GM23338 (cell line): ENCODE measurements around the gene RNF152. TPM values are rescaled to one million over a fixed set of nuclear protein-coding genes. Genes with fewer than 3 reads are reported as not detected.

Source experiments
- ATAC-seq: fragments of 200-7000 bp; cut with Tn5 transposase; 3 replicates; pipeline ENCODE4 v1.9.1; 2020
- DNase-seq: peaks from one replicate; pipeline ENCODE4 v3.0.0-alpha.2; 2015; ENCODE audit warnings: low spot score
- H2AFZ ChIP-seq: fragments of 200-600 bp; sonication (generic); 2 replicates; pipeline ENCODE4 v1.8.0; 2016; ENCODE audit warnings: antibody characterized with exemption, mild to moderate bottlenecking, moderate library complexity
- H3F3A ChIP-seq: fragments of 200-600 bp; sonication (generic); replicated peaks from 2 replicates; pipeline ENCODE4 v1.8.0; 2017; ENCODE audit warnings: antibody characterized with exemption, mixed run types, low read depth
- H3K27ac ChIP-seq: fragments of 200-600 bp; sonication (generic); 2 replicates; pipeline ENCODE4 v1.6.1; 2016; ENCODE audit warnings: low read depth
- H3K27me3 ChIP-seq: fragments of 200-600 bp; sonication (generic); 2 replicates; pipeline ENCODE4 v1.8.0; 2016; ENCODE audit warnings: mild to moderate bottlenecking, mixed run types, moderate library complexity; ENCODE audit not compliant: insufficient read depth
- H3K36me3 ChIP-seq: fragments of 200-600 bp; sonication (generic); 2 replicates; pipeline ENCODE4 v1.8.0; 2016; ENCODE audit warnings: mild to moderate bottlenecking; ENCODE audit not compliant: insufficient read depth
- H3K4me1 ChIP-seq: fragments of 200-600 bp; sonication (generic); 2 replicates; pipeline ENCODE4 v1.8.0; 2016; ENCODE audit warnings: mild to moderate bottlenecking, moderate library complexity; ENCODE audit not compliant: insufficient read depth
- H3K4me2 ChIP-seq: fragments of 200-600 bp; sonication (generic); 2 replicates; pipeline ENCODE4 v1.7.1; 2017; ENCODE audit warnings: mixed run types
- H3K4me3 ChIP-seq: fragments of 200-600 bp; sonication (generic); 2 replicates; pipeline ENCODE4 v1.6.1; 2016; ENCODE audit warnings: mixed run types
- H3K79me2 ChIP-seq: fragments of 200-600 bp; sonication (generic); replicated peaks from 2 replicates; pipeline ENCODE4 v1.8.0; 2017; ENCODE audit warnings: mild to moderate bottlenecking; ENCODE audit not compliant: insufficient read depth
- H3K9me2 ChIP-seq: fragments of 200-600 bp; sonication (generic); 2 replicates; pipeline ENCODE4 v1.8.0; 2017; ENCODE audit not compliant: insufficient read depth
- H4K20me1 ChIP-seq: fragments of 200-600 bp; sonication (generic); replicated peaks from 2 replicates; pipeline ENCODE4 v1.8.0; 2017; ENCODE audit warnings: mild to moderate bottlenecking; ENCODE audit not compliant: insufficient read depth
- H3K27ac Mint-ChIP-seq: 2 replicates; pipeline ENCODE4 v1.8.0; 2020; ENCODE audit warnings: inconsistent platforms, mild to moderate bottlenecking, moderate library complexity, mixed read lengths
- H3K27me3 Mint-ChIP-seq: 3 replicates; pipeline ENCODE4 v1.8.0; 2022; ENCODE audit warnings: low read depth, mild to moderate bottlenecking, moderate library complexity, mixed read lengths, inconsistent platforms; ENCODE audit not compliant: insufficient read depth, poor library complexity
- H3K36me3 Mint-ChIP-seq: 3 replicates; pipeline ENCODE4 v1.8.0; 2021; ENCODE audit warnings: low read depth, mild to moderate bottlenecking, inconsistent platforms, moderate library complexity, mixed read lengths
- H3K4me1 Mint-ChIP-seq: 3 replicates; pipeline ENCODE4 v1.8.0; 2020; ENCODE audit warnings: mild to moderate bottlenecking, inconsistent platforms, mixed read lengths
- H3K4me3 Mint-ChIP-seq: 3 replicates; pipeline ENCODE4 v1.8.0; 2021; ENCODE audit warnings: moderate library complexity, mild to moderate bottlenecking, inconsistent platforms, mixed read lengths
- H3K9me3 Mint-ChIP-seq: 3 replicates; pipeline ENCODE4 v1.8.0; 2020; ENCODE audit warnings: moderate library complexity, mild to moderate bottlenecking, inconsistent platforms, mixed read lengths
- CREB1 ChIP-seq: fragments of 250-450 bp; sonication (Bioruptor Pico); IDR thresholded peaks from 2 replicates; pipeline ENCODE4 v1.5.0; 2020; ENCODE audit warnings: low read depth, mild to moderate bottlenecking, moderate library complexity
- EZH2 ChIP-seq: fragments of 200-600 bp; sonication (generic); IDR thresholded peaks from one replicate; pipeline ENCODE4 v1.8.0; 2017; ENCODE audit warnings: antibody characterized with exemption, mild to moderate bottlenecking, low read depth; ENCODE audit not compliant: unreplicated experiment
- EZH2phosphoT487 ChIP-seq: fragments of 200-600 bp; sonication (generic); IDR thresholded peaks from one replicate; pipeline ENCODE4 v1.8.1; 2018; ENCODE audit warnings: antibody characterized with exemption; ENCODE audit not compliant: unreplicated experiment
- JUNB ChIP-seq: IDR thresholded peaks from one replicate; pipeline ENCODE4 v1.6.1; 2016; ENCODE audit warnings: antibody characterized with exemption; ENCODE audit not compliant: unreplicated experiment
- NANOG ChIP-seq: IDR thresholded peaks from 2 replicates; pipeline ENCODE4 v1.6.1; 2016; ENCODE audit warnings: antibody characterized with exemption, borderline replicate concordance
- POLR2AphosphoS5 ChIP-seq: IDR thresholded peaks from 2 replicates; pipeline ENCODE4 v1.6.1; 2016; ENCODE audit warnings: antibody characterized with exemption, low read depth
- STAT1 ChIP-seq: IDR thresholded peaks from one replicate; pipeline ENCODE4 v1.6.1; 2016; ENCODE audit warnings: antibody characterized with exemption; ENCODE audit not compliant: unreplicated experiment
- ZNF114 ChIP-seq: fragments of 250-450 bp; sonication (Bioruptor Pico); IDR thresholded peaks from 2 replicates; pipeline ENCODE4 v1.5.0; 2020; ENCODE audit warnings: mild to moderate bottlenecking, moderate library complexity
- ZNF331 ChIP-seq: fragments of 250-450 bp; sonication (Bioruptor Pico); IDR thresholded peaks from 2 replicates; pipeline ENCODE4 v1.5.0; 2020; ENCODE audit warnings: low read depth, mild to moderate bottlenecking, moderate library complexity
- polyA plus RNA-seq: library from polyadenylated mRNA; unstranded; fragments of >200 nt; fragmentation: Nextera tagmentation; extraction: Ambion mirVana; gene quantifications from 2 replicates; pipeline ENCODE4 v1.2.1, GENCODE V29; 2016
- total RNA-seq: library from RNA; depleted of rRNA; stranded (reverse); fragments of >200 nt; shearing (Covaris generic); gene quantifications from 2 replicates; pipeline ENCODE4 v1.2.3, GENCODE V29; 2014
- TF ChIP-seq, protein P1 (sequence below), 2 experiments: fragments of 200-600 bp in 1 of 2; sonication (generic) in 1 of 2; conservative IDR thresholded peaks; 2 replicates each; pipeline versions ENCODE4 v1.5.1 to v1.6.1; 2016 to 2017; ENCODE audit warnings: antibody characterized with exemption in 2 of 2, low read depth in 2 of 2, mild to moderate bottlenecking in 2 of 2, moderate library complexity in 1 of 2
- TF ChIP-seq, protein P2 (sequence below): IDR thresholded peaks from one replicate; pipeline ENCODE4 v1.6.1; 2018; ENCODE audit warnings: antibody characterized with exemption; ENCODE audit not compliant: unreplicated experiment
- TF ChIP-seq, protein P3 (sequence below): IDR thresholded peaks from 2 replicates; pipeline ENCODE4 v1.6.1; 2016; ENCODE audit warnings: antibody characterized with exemption
- TF ChIP-seq, protein P4 (sequence below): fragments of 250-450 bp; sonication (Bioruptor Pico); IDR thresholded peaks from 2 replicates; pipeline ENCODE4 v1.5.0; 2020; ENCODE audit warnings: mild to moderate bottlenecking, moderate library complexity

RNF152 gene
- total and polyA plus RNA-seq, 2 experiments from 2014 or later = 1.2 to 2.9 TPM

DNA sequence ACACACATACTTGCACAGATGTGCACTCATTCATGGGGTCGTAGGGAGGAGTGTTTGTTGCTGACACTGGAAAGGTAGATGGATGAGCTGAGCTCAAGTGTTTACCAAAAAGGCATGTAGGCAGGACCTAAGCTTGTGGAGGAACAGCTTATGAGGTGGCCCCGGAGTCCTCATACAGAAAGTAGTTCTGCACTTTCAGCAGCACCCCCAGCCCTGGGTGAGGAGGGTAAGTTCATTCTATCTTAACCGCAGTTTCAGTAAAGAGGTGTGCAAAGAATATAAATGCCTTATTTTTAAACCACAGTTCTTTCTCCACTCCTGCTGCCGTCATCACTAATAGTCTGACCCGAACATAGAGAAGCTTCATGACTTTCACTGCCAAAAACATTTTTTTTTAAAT is 31.7 kb upstream of the RNF152 start:
- Mint-ChIP-seq H3K27me3 (peaks cover 3% of the 10 kb centered on the region), H3K4me3 (no peak overlapping the region), H3K9me3 (peaks cover 4% of the 10 kb centered on the region; the same call in 1 of the 3 replicates), H3K36me3 (no peaks in the 10 kb centered on the region), H3K4me1 (no peaks in the 10 kb centered on the region), H3K27ac (no peak overlapping the region)
- Histone ChIP-seq H3K27me3 (no peaks in the 10 kb centered on the region), H3K79me2 (no peaks in the 10 kb centered on the region), H3K4me1 (no peaks in the 10 kb centered on the region), H3F3A (no peaks in the 10 kb centered on the region), H4K20me1 (no peaks in the 10 kb centered on the region), H2AFZ (no peak overlapping the region), H3K27ac (no peak overlapping the region), H3K4me3 (no peak overlapping the region), H3K4me2 (no peak overlapping the region), H3K36me3 (no peaks in the 10 kb centered on the region), H3K9me2 (0 out of 2 replicates have a peak, but pooled peaks cover 3% of the 10 kb centered on the region)
- DNase-seq (no peak), ATAC-seq (no peak)
- TF ChIP-seq STAT1 (no peak), ZNF331 (CRISPR knock-in tag) (no peak), CREB1 (CRISPR knock-in tag) (no peak), NANOG (no peak), JUNB (no peak), ZNF114 (CRISPR knock-in tag) (no peak), EZH2 (no peak), EZH2phosphoT487 (no peak), POLR2AphosphoS5 (no peak)
- TF ChIP-seq, protein P1, sequence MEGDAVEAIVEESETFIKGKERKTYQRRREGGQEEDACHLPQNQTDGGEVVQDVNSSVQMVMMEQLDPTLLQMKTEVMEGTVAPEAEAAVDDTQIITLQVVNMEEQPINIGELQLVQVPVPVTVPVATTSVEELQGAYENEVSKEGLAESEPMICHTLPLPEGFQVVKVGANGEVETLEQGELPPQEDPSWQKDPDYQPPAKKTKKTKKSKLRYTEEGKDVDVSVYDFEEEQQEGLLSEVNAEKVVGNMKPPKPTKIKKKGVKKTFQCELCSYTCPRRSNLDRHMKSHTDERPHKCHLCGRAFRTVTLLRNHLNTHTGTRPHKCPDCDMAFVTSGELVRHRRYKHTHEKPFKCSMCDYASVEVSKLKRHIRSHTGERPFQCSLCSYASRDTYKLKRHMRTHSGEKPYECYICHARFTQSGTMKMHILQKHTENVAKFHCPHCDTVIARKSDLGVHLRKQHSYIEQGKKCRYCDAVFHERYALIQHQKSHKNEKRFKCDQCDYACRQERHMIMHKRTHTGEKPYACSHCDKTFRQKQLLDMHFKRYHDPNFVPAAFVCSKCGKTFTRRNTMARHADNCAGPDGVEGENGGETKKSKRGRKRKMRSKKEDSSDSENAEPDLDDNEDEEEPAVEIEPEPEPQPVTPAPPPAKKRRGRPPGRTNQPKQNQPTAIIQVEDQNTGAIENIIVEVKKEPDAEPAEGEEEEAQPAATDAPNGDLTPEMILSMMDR (conservative IDR thresholded peaks at IDR 0.05; ENCODE audit: low read depth in 2 of 2) = no peak
- TF ChIP-seq, protein P2, sequence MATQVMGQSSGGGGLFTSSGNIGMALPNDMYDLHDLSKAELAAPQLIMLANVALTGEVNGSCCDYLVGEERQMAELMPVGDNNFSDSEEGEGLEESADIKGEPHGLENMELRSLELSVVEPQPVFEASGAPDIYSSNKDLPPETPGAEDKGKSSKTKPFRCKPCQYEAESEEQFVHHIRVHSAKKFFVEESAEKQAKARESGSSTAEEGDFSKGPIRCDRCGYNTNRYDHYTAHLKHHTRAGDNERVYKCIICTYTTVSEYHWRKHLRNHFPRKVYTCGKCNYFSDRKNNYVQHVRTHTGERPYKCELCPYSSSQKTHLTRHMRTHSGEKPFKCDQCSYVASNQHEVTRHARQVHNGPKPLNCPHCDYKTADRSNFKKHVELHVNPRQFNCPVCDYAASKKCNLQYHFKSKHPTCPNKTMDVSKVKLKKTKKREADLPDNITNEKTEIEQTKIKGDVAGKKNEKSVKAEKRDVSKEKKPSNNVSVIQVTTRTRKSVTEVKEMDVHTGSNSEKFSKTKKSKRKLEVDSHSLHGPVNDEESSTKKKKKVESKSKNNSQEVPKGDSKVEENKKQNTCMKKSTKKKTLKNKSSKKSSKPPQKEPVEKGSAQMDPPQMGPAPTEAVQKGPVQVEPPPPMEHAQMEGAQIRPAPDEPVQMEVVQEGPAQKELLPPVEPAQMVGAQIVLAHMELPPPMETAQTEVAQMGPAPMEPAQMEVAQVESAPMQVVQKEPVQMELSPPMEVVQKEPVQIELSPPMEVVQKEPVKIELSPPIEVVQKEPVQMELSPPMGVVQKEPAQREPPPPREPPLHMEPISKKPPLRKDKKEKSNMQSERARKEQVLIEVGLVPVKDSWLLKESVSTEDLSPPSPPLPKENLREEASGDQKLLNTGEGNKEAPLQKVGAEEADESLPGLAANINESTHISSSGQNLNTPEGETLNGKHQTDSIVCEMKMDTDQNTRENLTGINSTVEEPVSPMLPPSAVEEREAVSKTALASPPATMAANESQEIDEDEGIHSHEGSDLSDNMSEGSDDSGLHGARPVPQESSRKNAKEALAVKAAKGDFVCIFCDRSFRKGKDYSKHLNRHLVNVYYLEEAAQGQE = no peak
- TF ChIP-seq, protein P3, sequence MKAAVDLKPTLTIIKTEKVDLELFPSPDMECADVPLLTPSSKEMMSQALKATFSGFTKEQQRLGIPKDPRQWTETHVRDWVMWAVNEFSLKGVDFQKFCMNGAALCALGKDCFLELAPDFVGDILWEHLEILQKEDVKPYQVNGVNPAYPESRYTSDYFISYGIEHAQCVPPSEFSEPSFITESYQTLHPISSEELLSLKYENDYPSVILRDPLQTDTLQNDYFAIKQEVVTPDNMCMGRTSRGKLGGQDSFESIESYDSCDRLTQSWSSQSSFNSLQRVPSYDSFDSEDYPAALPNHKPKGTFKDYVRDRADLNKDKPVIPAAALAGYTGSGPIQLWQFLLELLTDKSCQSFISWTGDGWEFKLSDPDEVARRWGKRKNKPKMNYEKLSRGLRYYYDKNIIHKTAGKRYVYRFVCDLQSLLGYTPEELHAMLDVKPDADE = no peak
- TF ChIP-seq, protein P4, sequence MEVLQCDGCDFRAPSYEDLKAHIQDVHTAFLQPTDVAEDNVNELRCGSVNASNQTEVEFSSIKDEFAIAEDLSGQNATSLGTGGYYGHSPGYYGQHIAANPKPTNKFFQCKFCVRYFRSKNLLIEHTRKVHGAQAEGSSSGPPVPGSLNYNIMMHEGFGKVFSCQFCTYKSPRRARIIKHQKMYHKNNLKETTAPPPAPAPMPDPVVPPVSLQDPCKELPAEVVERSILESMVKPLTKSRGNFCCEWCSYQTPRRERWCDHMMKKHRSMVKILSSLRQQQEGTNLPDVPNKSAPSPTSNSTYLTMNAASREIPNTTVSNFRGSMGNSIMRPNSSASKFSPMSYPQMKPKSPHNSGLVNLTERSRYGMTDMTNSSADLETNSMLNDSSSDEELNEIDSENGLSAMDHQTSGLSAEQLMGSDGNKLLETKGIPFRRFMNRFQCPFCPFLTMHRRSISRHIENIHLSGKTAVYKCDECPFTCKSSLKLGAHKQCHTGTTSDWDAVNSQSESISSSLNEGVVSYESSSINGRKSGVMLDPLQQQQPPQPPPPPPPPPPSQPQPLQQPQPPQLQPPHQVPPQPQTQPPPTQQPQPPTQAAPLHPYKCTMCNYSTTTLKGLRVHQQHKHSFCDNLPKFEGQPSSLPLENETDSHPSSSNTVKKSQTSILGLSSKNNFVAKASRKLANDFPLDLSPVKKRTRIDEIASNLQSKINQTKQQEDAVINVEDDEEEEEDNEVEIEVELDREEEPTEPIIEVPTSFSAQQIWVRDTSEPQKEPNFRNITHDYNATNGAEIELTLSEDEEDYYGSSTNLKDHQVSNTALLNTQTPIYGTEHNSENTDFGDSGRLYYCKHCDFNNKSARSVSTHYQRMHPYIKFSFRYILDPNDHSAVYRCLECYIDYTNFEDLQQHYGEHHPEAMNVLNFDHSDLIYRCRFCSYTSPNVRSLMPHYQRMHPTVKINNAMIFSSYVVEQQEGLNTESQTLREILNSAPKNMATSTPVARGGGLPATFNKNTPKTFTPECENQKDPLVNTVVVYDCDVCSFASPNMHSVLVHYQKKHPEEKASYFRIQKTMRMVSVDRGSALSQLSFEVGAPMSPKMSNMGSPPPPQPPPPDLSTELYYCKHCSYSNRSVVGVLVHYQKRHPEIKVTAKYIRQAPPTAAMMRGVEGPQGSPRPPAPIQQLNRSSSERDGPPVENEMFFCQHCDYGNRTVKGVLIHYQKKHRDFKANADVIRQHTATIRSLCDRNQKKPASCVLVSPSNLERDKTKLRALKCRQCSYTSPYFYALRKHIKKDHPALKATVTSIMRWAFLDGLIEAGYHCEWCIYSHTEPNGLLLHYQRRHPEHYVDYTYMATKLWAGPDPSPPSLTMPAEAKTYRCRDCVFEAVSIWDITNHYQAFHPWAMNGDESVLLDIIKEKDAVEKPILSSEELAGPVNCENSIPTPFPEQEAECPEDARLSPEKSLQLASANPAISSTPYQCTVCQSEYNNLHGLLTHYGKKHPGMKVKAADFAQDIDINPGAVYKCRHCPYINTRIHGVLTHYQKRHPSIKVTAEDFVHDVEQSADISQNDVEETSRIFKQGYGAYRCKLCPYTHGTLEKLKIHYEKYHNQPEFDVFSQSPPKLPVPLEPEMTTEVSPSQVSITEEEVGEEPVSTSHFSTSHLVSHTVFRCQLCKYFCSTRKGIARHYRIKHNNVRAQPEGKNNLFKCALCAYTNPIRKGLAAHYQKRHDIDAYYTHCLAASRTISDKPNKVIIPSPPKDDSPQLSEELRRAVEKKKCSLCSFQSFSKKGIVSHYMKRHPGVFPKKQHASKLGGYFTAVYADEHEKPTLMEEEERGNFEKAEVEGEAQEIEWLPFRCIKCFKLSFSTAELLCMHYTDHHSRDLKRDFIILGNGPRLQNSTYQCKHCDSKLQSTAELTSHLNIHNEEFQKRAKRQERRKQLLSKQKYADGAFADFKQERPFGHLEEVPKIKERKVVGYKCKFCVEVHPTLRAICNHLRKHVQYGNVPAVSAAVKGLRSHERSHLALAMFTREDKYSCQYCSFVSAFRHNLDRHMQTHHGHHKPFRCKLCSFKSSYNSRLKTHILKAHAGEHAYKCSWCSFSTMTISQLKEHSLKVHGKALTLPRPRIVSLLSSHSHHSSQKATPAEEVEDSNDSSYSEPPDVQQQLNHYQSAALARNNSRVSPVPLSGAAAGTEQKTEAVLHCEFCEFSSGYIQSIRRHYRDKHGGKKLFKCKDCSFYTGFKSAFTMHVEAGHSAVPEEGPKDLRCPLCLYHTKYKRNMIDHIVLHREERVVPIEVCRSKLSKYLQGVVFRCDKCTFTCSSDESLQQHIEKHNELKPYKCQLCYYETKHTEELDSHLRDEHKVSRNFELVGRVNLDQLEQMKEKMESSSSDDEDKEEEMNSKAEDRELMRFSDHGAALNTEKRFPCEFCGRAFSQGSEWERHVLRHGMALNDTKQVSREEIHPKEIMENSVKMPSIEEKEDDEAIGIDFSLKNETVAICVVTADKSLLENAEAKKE (CRISPR knock-in tag) = no peak
